Dedifferentiated amniotic fluid mesenchymal stem cell (primary cell): ENCODE measurements around the gene DCLK1.

Source experiments
- DNase-seq: peaks from one replicate; pipeline ENCODE4 v3.0.0-alpha.2; 2016; ENCODE audit errors: extremely low spot score

The DCLK1 gene

GRCh38 chr13:35860661-35861060 lies 270.5 kb downstream of the DCLK1 start:
- no peak for DNase-seq

- DNase-seq: no peak
Measured at GRCh38 chr13:35859981-35860380, 271.2 kb downstream of the DCLK1 start.

DNA sequence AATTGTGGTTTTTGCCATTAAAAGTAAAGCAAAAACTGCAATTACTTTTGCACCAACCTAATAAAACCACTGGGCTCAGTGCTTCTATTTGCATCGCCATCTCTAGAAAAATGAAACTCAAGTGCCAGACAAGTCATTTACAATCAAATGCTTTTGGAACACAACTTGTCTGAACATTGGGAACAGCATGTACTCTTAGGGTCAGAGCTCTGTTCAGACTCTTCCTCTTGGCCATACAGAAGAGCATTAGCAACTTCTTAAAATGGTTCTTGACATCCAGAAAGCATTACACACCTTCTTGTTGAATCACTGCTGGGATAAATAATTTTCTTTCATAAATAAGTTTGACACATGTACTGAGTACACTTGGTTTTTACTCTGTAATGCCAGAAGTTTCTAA lies 272.5 kb downstream of the DCLK1 start:
- no peak for DNase-seq

- peak; percentile 65 for DNase-seq
Measured at GRCh38 chr13:35857769-35858168, 273.4 kb downstream of the DCLK1 start.

DNA sequence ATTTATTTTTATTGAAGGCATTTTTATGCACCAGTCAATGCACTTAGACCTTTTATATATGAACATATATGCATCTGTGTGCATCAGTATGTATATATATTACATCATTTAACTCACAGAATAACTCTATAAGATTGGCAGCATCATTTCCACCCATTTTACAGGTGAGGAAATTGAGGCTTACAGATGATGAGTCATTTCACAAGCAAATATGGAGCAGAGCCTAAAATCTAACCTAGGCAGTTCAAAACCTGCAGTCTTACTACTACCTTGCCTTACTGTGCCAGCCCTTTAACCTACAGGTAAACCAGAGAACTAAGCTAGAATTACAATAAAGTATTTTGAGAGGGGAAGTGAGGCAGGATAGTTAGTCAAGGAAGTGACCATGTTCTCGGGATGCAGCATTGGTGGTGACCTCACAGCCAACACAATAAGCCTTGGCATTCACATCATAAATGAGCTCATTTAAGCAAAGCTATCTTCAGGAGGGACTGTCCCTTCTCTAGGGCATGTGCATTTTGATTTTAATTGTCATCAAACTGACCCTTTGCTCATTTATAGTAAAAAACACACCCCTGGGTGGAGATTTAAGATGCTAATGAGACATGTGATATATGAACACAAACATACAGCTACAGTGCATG lies 274.3 kb downstream of the DCLK1 start:
- no peak for DNase-seq

- DNase-seq: no peak
Measured at GRCh38 chr13:35856084-35856483, 275.1 kb downstream of the DCLK1 start.

- no peak for DNase-seq
Measured at GRCh38 chr13:35855531-35856019, 275.6 kb downstream of the DCLK1 start.

GRCh38 chr13:35854286-35854685 lies 276.9 kb downstream of the DCLK1 start:
- no peak for DNase-seq

DNA sequence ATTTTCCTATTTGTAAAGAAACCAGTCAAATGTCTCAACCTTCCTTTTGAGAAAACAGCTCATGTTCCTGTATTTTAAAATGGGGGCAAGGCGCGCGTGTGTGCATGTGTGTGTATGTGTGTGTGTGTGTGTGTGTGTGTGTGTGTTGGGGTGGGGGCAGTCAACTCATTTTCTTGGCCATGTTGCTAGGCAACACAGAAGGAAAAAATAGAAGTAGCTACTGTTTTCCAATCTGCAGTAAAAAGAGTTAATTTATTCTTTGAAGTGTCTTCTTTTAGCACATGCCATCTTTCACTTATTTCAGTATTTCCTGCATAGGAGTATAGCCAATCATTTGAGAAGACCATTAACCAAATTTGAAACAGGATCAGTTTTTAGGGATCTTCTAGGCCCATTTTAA lies 279.3 kb downstream of the DCLK1 start:
- DNase-seq: no peak

GRCh38 chr13:35851356-35851755 lies 279.8 kb downstream of the DCLK1 start:
- no peak for DNase-seq

GRCh38 chr13:35850569-35850968 lies 280.6 kb downstream of the DCLK1 start:
- DNase-seq: no peak

- no peak for DNase-seq
Measured at GRCh38 chr13:35849256-35849644, 281.9 kb downstream of the DCLK1 start.

GRCh38 chr13:35848336-35849255 lies 282.6 kb downstream of the DCLK1 start:
- no peak for DNase-seq

- DNase-seq: no peak
Measured at GRCh38 chr13:35843272-35843671, 287.9 kb downstream of the DCLK1 start.

GRCh38 chr13:35841060-35841521 lies 290.1 kb downstream of the DCLK1 start:
- DNase-seq: no peak

DNA sequence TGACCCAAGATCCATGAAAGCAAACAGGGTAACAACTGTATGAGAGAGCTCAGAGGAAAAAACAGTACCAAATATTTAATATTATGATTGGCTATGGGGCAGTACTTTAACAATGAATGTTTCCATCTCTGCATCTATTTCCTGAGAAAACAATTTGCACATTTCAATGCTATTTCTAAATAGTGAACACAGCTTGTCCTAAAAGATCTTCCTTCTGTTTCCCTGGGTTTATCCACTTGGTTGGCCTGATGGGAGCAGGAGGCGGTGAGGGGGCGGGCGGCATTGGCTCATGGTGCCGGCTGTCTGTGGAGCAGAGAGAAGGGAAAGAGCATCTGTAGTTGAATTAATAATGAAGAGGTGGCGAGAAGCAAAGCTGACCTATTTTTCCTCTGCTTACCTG lies 291.4 kb downstream of the DCLK1 start:
- no peak for DNase-seq

DNA sequence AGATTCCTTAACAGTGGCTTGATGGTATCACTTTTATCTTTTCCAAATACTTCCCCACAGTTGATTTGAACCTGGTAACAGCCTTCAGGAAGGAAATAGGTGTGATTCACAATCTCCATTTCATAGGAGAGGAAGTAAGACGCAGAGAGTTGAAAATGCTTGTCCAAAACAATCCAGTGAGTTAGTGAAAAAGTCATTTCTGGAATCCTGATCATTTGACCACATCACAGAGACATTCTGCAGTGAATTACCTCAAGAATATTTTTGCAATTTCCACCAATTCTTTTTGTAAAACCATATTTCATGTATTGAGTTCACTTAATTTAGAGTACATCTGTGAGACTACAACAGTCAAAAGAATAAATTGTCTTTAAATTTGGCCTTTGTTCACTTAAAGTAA lies 292.8 kb downstream of the DCLK1 start:
- DNase-seq: peak; percentile 73

DNA sequence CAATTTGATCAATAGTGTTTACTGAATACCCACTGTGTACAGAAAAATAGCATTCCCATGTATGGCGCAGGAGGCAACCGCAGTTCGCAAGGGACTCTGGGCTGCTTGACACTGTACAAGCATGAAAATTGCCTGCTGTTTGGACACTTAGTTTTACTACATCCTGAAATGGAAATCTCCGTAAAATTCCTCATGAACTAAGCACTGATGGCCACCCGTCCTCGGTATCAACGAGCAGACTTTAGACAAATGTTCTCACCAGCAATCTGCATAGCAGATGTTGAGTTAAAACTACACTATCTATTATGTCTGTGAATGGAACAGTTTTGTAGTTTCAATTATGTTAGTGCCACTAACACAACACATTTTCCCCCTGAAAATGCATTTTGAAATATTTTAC lies 294.7 kb downstream of the DCLK1 start:
- no peak for DNase-seq

GRCh38 chr13:35835989-35836388 lies 295.2 kb downstream of the DCLK1 start:
- DNase-seq: no peak

- no peak for DNase-seq
Measured at GRCh38 chr13:35833608-35834275, 297.4 kb downstream of the DCLK1 start.

- no peak for DNase-seq
Measured at GRCh38 chr13:35833031-35833430, 298.2 kb downstream of the DCLK1 start.

DNA sequence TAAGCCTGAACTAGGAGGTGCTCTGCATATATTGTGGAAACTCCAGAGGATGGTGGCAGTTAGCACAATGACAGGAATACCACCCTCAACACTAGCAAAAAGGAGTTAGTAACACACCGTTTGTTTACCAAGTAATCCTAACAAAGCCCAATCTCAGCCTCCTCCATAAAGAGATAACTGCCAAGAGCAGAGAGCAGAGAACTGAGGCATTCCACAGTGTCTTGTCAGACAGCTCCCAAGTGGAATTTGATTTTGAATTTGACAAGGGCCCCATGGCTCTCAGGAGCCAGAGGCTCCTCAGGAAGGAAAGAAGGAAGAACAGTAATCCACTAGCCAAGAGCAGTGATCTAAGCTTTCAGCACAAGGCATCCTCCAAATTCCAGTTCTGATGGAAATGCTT lies 298.6 kb downstream of the DCLK1 start:
- no peak for DNase-seq
